GM18868 (cell line): Measurements from ENCODE around the gene SLC25A33.

Experiments
- ATAC-seq: cut with Tn5 transposase; IDR thresholded peaks from one replicate; pipeline ENCODE4 v1.9.1; 2021; ENCODE audit warnings: mild to moderate bottlenecking, moderate library complexity; ENCODE audit not compliant: unreplicated experiment

The SLC25A33 gene

GRCh38 chr1:9599741-9600140, 60.5 kb downstream of the SLC25A33 start:
- ATAC-seq: no peak

GRCh38 chr1:9600861-9601834, 61.9 kb downstream of the SLC25A33 start:
- ATAC-seq: no peak

- ATAC-seq: no peak
Observed at GRCh38 chr1:9601942-9602793, 62.9 kb downstream of the SLC25A33 start.

- ATAC-seq: no peak
Observed at GRCh38 chr1:9602794-9603167, 63.5 kb downstream of the SLC25A33 start.

GRCh38 chr1:9603307-9603706, 64.0 kb downstream of the SLC25A33 start:
- no peak for ATAC-seq

GRCh38 chr1:9603766-9604753, 64.8 kb downstream of the SLC25A33 start:
- ATAC-seq: no peak

GRCh38 chr1:9604836-9605235, 65.6 kb downstream of the SLC25A33 start:
- ATAC-seq: no peak

- no peak for ATAC-seq
Observed at GRCh38 chr1:9605946-9606455, 66.7 kb downstream of the SLC25A33 start.

- ATAC-seq: no peak
Observed at GRCh38 chr1:9606458-9606857, 67.2 kb downstream of the SLC25A33 start.

GRCh38 chr1:9606948-9607347, 67.7 kb downstream of the SLC25A33 start:
- ATAC-seq: no peak

GRCh38 chr1:9607352-9607751, 68.1 kb downstream of the SLC25A33 start:
- no peak for ATAC-seq

GRCh38 chr1:9609998-9610397, 70.7 kb downstream of the SLC25A33 start:
- no peak for ATAC-seq

GRCh38 chr1:9610548-9610947, 71.3 kb downstream of the SLC25A33 start:
- no peak for ATAC-seq

- ATAC-seq: no peak
Observed at GRCh38 chr1:9611716-9612115, 72.5 kb downstream of the SLC25A33 start.

- no peak for ATAC-seq
Observed at GRCh38 chr1:9612162-9612845, 73.0 kb downstream of the SLC25A33 start.

- no peak for ATAC-seq
Observed at GRCh38 chr1:9612871-9613624, 73.8 kb downstream of the SLC25A33 start.

- ATAC-seq: no peak
Observed at GRCh38 chr1:9613625-9614299, 74.5 kb downstream of the SLC25A33 start.

GRCh38 chr1:9615316-9616063, 76.2 kb downstream of the SLC25A33 start:
- no peak for ATAC-seq
